CD4-positive, alpha-beta memory T cell (primary cell): ENCODE data around the gene MYL6. TPM values are rescaled to one million over a fixed set of nuclear protein-coding genes. Genes with fewer than 3 reads are reported as not detected.

Experiments used
- CTCF ChIA-PET: fragments of 350-600 bp; sonication (Branson Sonifier 250); formaldehyde crosslinking; loops from one replicate; lab custom pipeline; 2021; ENCODE audit warnings: inconsistent platforms; ENCODE audit not compliant: partially characterized antibody; lab: Charles Lee
- POLR2A ChIA-PET: fragments of 350-600 bp; sonication (Branson Sonifier 250); formaldehyde crosslinking; loops from one replicate; lab custom pipeline; 2021; ENCODE audit not compliant: partially characterized antibody; lab: Charles Lee
- DNase-seq, 5 donors: peaks; one replicate each; pipeline versions ENCODE4 v3.0.0 to v3.0.0-alpha.2; 2020 to 2022; ENCODE audit warnings: mixed read lengths in 1 of 5
- H3K27ac ChIP-seq: one replicate; pipeline ENCODE4 v1.7.0; 2013; ENCODE audit warnings: low read depth, low read length
- H3K27me3 ChIP-seq: 2 replicates; pipeline ENCODE4 v1.7.0; 2013; ENCODE audit warnings: mild to moderate bottlenecking, low read length, moderate library complexity; ENCODE audit not compliant: insufficient read depth
- H3K36me3 ChIP-seq: 2 replicates; pipeline ENCODE4 v1.7.0; 2013; ENCODE audit warnings: mild to moderate bottlenecking, low read length, moderate library complexity; ENCODE audit not compliant: insufficient read depth
- H3K4me1 ChIP-seq: 2 replicates; pipeline ENCODE4 v1.7.0; 2013; ENCODE audit warnings: mild to moderate bottlenecking, low read length, moderate library complexity; ENCODE audit not compliant: insufficient read depth
- H3K4me3 ChIP-seq, 2 donors: one replicate each; pipeline ENCODE4 v1.7.0; 2013; ENCODE audit warnings: low read length in 2 of 2, mild to moderate bottlenecking in 1 of 2
- H3K9me3 ChIP-seq, 2 donors: one replicate each; pipeline ENCODE4 v1.7.0; 2013; ENCODE audit warnings: low read length in 2 of 2, control low read depth in 1 of 2; ENCODE audit not compliant: control insufficient read depth in 1 of 2
- H3K27ac Mint-ChIP-seq, 7 donors: one replicate each; pipeline ENCODE4 v1.8.0; 2020 to 2021; ENCODE audit warnings: mixed read lengths in 7 of 7, mild to moderate bottlenecking in 6 of 7, inconsistent platforms in 3 of 7, moderate library complexity in 3 of 7
- H3K27me3 Mint-ChIP-seq, 2 donors: one replicate each; pipeline ENCODE4 v1.8.0; 2020 to 2021; ENCODE audit warnings: mixed read lengths in 2 of 2
- H3K36me3 Mint-ChIP-seq, 2 donors: one replicate each; pipeline ENCODE4 v1.8.0; 2020 to 2021; ENCODE audit warnings: mixed read lengths in 2 of 2, inconsistent platforms in 1 of 2, mild to moderate bottlenecking in 1 of 2
- H3K4me1 Mint-ChIP-seq, 4 donors: one replicate each; pipeline ENCODE4 v1.8.0; 2020 to 2021; ENCODE audit warnings: mixed read lengths in 4 of 4, mild to moderate bottlenecking in 1 of 4
- H3K4me3 Mint-ChIP-seq, 8 donors: one replicate each; pipeline ENCODE4 v1.8.0; 2020 to 2021; ENCODE audit warnings: mixed read lengths in 8 of 8, mild to moderate bottlenecking in 7 of 8, moderate library complexity in 6 of 8, inconsistent platforms in 3 of 8
- H3K9me3 Mint-ChIP-seq, 8 donors: one replicate each; pipeline ENCODE4 v1.8.0; 2020 to 2021; ENCODE audit warnings: mixed read lengths in 8 of 8, mild to moderate bottlenecking in 5 of 8, inconsistent platforms in 3 of 8, moderate library complexity in 1 of 8
- intact Hi-C: fragments of 100-400 bp; cut with micrococcal nuclease; formaldehyde crosslinking; loops from one replicate; pipeline ENCODE4 v1.15.1; 2023
- polyA plus RNA-seq, 2 donors: library from polyadenylated mRNA; unstranded; fragments of 300-500 nt; fragmentation: Illumina TruSeq; gene quantifications; one replicate each; pipeline ENCODE4 v1.2.3, GENCODE V29; 2021
- total RNA-seq, 2 experiments: library from RNA; stranded (reverse); gene quantifications; one replicate each; pipeline ENCODE4 v1.2.3, GENCODE V29; 2021

MYL6 gene
- total and polyA plus RNA-seq, 4 experiments from 2014 or later = 567 to 3,317 (median 1,365) TPM

- Mint-ChIP-seq H3K9me3 (no peaks in the 10 kb centered on the region), H3K4me1 (peaks cover 41 to 72% (median 54%) of the 10 kb centered on the region in 4 donors), H3K4me3 (peak overlapping the region in 7 of 8 donors; percentile 19 to 84 (median 74)), H3K27me3 (no peaks in the 10 kb centered on the region), H3K27ac (peak overlapping the region; percentile 77 to 90 (median 86)), H3K36me3 (peaks cover 74 to 78% of the 10 kb centered on the region in 2 donors)
- Histone ChIP-seq H3K27ac (peak overlapping the region; percentile 22), H3K9me3 (no peaks in the 10 kb centered on the region), H3K27me3 (no peaks in the 10 kb centered on the region), H3K4me1 (peaks cover 74% of the 10 kb centered on the region), H3K4me3 (no peak overlapping the region), H3K36me3 (peaks cover 83% of the 10 kb centered on the region)
- intact Hi-C loops = no loop called here
- CTCF ChIA-PET = interaction anchor here (1.4 to 5.9 kb wide), 4 partner anchors 11 to 51 kb away, joined by 4 to 22 read pairs (median 12); partner anchors contain the start of genes ESYT1, MYL6, SMARCC2 and ZC3H10
- DNase-seq = no peak
- POLR2A ChIA-PET = interaction anchor here (0.6 to 5.1 kb wide), 10 partner anchors 10 to 1454 kb away, joined by 3 to 63 read pairs (median 6); partner anchors contain the start of genes ESYT1, MYL6, PA2G4 and RPL41
These were observed 20.1 kb upstream of the MYL6 start for GRCh38 chr12:56137853-56138571.

GRCh38 chr12:56141946-56142784, 16.0 kb upstream of the MYL6 start:
- Mint-ChIP-seq H3K4me3 (no peak overlapping the region), H3K4me1 (peaks cover 39 to 70% (median 54%) of the 10 kb centered on the region in 4 donors), H3K36me3 (peaks cover 71 to 74% of the 10 kb centered on the region in 2 donors), H3K27ac (peak overlapping the region in 6 of 7 donors; percentile 42 to 86 (median 64)), H3K27me3 (no peaks in the 10 kb centered on the region), H3K9me3 (no peaks in the 10 kb centered on the region)
- no peak for DNase-seq
- intact Hi-C loops = no loop called here
- Histone ChIP-seq H3K36me3 (peaks cover 73% of the 10 kb centered on the region), H3K4me1 (peaks cover 56% of the 10 kb centered on the region), H3K27me3 (no peaks in the 10 kb centered on the region), H3K9me3 (no peaks in the 10 kb centered on the region), H3K4me3 (no peak overlapping the region), H3K27ac (no peak overlapping the region)
- ChIA-PET POLR2A (interaction anchor here (1.0 to 4.0 kb wide), 4 partner anchors 15 to 46 kb away, joined by 3 to 16 read pairs (median 8); partner anchors contain the start of genes SMARCC2 and ZC3H10), CTCF (interaction anchor here (1.2 to 5.9 kb wide), 5 partner anchors 9 to 47 kb away, joined by 4 to 22 read pairs (median 12); partner anchors contain the start of genes ESYT1, MYL6B and SMARCC2)

GRCh38 chr12:56143217-56143616, 14.9 kb upstream of the MYL6 start:
- Mint-ChIP-seq H3K4me1 (peaks cover 30 to 60% (median 44%) of the 10 kb centered on the region in 4 donors), H3K27ac (peak overlapping the region; percentile 51 to 90 (median 83)), H3K27me3 (no peaks in the 10 kb centered on the region), H3K9me3 (no peaks in the 10 kb centered on the region), H3K36me3 (peaks cover 61 to 66% of the 10 kb centered on the region in 2 donors), H3K4me3 (peak overlapping the region in 5 of 8 donors; percentile 3 to 33 (median 6))
- intact Hi-C loops = no loop called here
- Histone ChIP-seq H3K27me3 (no peaks in the 10 kb centered on the region), H3K4me3 (no peak overlapping the region), H3K36me3 (peaks cover 63% of the 10 kb centered on the region), H3K27ac (no peak overlapping the region), H3K9me3 (no peaks in the 10 kb centered on the region), H3K4me1 (peaks cover 45% of the 10 kb centered on the region)
- no peak for DNase-seq
- ChIA-PET POLR2A (interaction anchor here (0.5 to 4.0 kb wide), 4 partner anchors 14 to 58 kb away, joined by 3 to 16 read pairs (median 8); partner anchors contain the start of genes SMARCC2 and ZC3H10), CTCF (interaction anchor here (1.0 to 2.7 kb wide), 7 partner anchors 8 to 21 kb away, joined by 3 to 14 read pairs (median 6); partner anchors contain the start of genes ESYT1 and MYL6B)

- H3K4me3 Mint-ChIP-seq = peak overlapping the region in 1 of 8 donors; percentile 10
These were observed 14.3 kb upstream of the MYL6 start for GRCh38 chr12:56143870-56144269.

GRCh38 chr12:56145217-56145616, 12.9 kb upstream of the MYL6 start:
- Mint-ChIP-seq H3K9me3 (no peaks in the 10 kb centered on the region), H3K27me3 (no peaks in the 10 kb centered on the region), H3K27ac (peak overlapping the region in 4 of 7 donors; percentile 18 to 66 (median 56)), H3K4me1 (peaks cover 22 to 47% (median 35%) of the 10 kb centered on the region in 4 donors), H3K36me3 (peaks cover 47 to 48% of the 10 kb centered on the region in 2 donors), H3K4me3 (no peak overlapping the region)
- no peaks in the 10 kb centered on the region for H3K9me3 ChIP-seq
- POLR2A ChIA-PET = interaction anchor here (0.6 to 1.1 kb wide), 2 partner anchors 44 to 564 kb away, joined by 3 to 4 read pairs; partner anchors contain the start of gene SMARCC2
- intact Hi-C loops = no loop called here
- H3K4me3 ChIP-seq = no peak overlapping the region
- H3K36me3 ChIP-seq = peaks cover 45% of the 10 kb centered on the region
- CTCF ChIA-PET = interaction anchor here (0.8 to 2.0 kb wide), 3 partner anchors 17 to 46 kb away, joined by 3 to 5 read pairs (median 4); partner anchors contain the start of gene ESYT1
- no peak overlapping the region for H3K27ac ChIP-seq
- no peak for DNase-seq
- no peaks in the 10 kb centered on the region for H3K27me3 ChIP-seq
- H3K4me1 ChIP-seq = peaks cover 25% of the 10 kb centered on the region

More at GRCh38 chr12:56143870-56144269, 14.3 kb upstream of the MYL6 start:
- H3K4me1 ChIP-seq = peaks cover 39% of the 10 kb centered on the region
- POLR2A ChIA-PET = interaction anchor here (4.0 kb wide), 1 partner anchor 26 kb away, joined by 16 read pairs; the partner anchor contains the start of gene ZC3H10
- H3K27me3 Mint-ChIP-seq = no peaks in the 10 kb centered on the region
- H3K27ac ChIP-seq = no peak overlapping the region
- CTCF ChIA-PET = interaction anchor here (1.0 to 2.3 kb wide), 6 partner anchors 8 to 21 kb away, joined by 3 to 12 read pairs (median 4); partner anchors contain the start of genes ESYT1 and MYL6B
- H3K4me1 Mint-ChIP-seq = peaks cover 24 to 53% (median 37%) of the 10 kb centered on the region in 4 donors
- peaks cover 54 to 60% of the 10 kb centered on the region in 2 donors for H3K36me3 Mint-ChIP-seq
- no peaks in the 10 kb centered on the region for H3K9me3 Mint-ChIP-seq
- H3K27ac Mint-ChIP-seq = peak overlapping the region; percentile 51 to 90 (median 83)
- intact Hi-C loops = no loop called here
- H3K9me3 ChIP-seq = no peaks in the 10 kb centered on the region
- no peak for DNase-seq
- H3K4me3 ChIP-seq = no peak overlapping the region
- peaks cover 56% of the 10 kb centered on the region for H3K36me3 ChIP-seq
- no peaks in the 10 kb centered on the region for H3K27me3 ChIP-seq
